Measurements from ENCODE around the gene MPG. TPM values are rescaled to one million over a fixed set of nuclear protein-coding genes. Genes with fewer than 3 reads are reported as not detected.

Gene MPG
- total RNA-seq, 1 experiment from 2014 or later = 86.2 TPM

DNA sequence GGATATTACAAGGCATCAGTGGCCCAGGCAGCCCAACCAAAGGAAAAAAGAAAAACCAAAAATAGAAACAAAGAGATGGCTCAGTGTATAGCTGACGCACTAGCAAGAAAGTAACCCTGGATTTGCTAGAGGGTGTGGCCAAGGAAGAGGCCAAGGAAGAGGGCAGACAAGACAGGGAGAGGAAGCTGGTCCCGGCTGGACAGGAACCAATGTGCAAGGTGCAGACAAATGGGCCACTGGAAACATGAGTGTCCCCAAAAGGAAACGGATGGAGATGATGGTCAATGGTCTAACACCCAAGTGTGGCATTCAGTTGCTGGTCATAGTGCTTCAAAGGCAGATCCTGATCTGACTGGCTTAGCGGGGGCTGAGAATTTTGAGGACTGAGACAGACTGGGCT, 35.3 kb upstream of the MPG start:
- intact Hi-C loops (cut with micrococcal nuclease; ENCODE audit: unreplicated experiment) = no loop called here
- Histone ChIP-seq H4K20me1 (ENCODE audit: insufficient read depth) (no peaks in the 10 kb centered on the region), H3K4me3 (no peak overlapping the region), H2AFZ (no peak overlapping the region), H3K27ac (no peak overlapping the region), H3K9me2 (ENCODE audit: insufficient read depth) (no peaks in the 10 kb centered on the region), H3F3A (ENCODE audit: insufficient read depth, low read depth) (peaks cover 19% of the 10 kb centered on the region; the same call in 1 of the 2 replicates), H3K79me2 (ENCODE audit: low read depth) (no peaks in the 10 kb centered on the region), H3K9me3 (ENCODE audit: insufficient read depth, low read depth) (no peaks in the 10 kb centered on the region), H3K27me3 (ENCODE audit: insufficient read depth, low read depth) (no peaks in the 10 kb centered on the region), H3K36me3 (ENCODE audit: low read depth) (peaks cover 4% of the 10 kb centered on the region), H3K4me2 (no peak overlapping the region), H3K4me1 (replicated peaks; ENCODE audit: insufficient read depth) (peaks cover 25% of the 10 kb centered on the region)
- POLR2A ChIA-PET (ENCODE audit: unreplicated experiment) = no interaction called here
- BruUV-seq (replicated peaks) = no TSS peak
- CTCF ChIA-PET = no interaction called here
- no peak for TF ChIP-seq EZH2 (IDR thresholded peaks at IDR 0.05; ENCODE audit: low read depth)
- TF ChIP-seq, protein P1, sequence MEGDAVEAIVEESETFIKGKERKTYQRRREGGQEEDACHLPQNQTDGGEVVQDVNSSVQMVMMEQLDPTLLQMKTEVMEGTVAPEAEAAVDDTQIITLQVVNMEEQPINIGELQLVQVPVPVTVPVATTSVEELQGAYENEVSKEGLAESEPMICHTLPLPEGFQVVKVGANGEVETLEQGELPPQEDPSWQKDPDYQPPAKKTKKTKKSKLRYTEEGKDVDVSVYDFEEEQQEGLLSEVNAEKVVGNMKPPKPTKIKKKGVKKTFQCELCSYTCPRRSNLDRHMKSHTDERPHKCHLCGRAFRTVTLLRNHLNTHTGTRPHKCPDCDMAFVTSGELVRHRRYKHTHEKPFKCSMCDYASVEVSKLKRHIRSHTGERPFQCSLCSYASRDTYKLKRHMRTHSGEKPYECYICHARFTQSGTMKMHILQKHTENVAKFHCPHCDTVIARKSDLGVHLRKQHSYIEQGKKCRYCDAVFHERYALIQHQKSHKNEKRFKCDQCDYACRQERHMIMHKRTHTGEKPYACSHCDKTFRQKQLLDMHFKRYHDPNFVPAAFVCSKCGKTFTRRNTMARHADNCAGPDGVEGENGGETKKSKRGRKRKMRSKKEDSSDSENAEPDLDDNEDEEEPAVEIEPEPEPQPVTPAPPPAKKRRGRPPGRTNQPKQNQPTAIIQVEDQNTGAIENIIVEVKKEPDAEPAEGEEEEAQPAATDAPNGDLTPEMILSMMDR (conservative IDR thresholded peaks at IDR 0.05) = no peak
- no peak for DNase-seq

DNA sequence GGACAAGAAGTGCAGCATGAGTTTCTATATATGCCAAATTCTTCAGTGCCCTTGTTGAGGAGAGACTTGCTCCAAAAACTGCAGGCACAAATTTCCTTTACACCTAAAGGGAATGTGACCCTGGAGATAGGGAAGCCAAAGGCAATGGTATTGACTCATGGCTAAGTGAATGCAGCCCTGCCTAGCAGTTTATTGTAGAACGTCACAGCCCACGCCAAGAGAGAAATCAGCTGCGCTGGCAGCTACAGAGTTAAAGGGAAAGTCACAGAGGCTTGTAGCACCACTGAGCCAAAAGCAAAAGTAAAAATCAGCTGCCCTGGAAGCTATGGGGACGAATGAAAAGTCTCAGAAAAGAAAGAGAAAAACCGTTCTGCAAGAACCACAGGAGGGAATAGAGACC, 34.7 kb upstream of the MPG start:
- Histone ChIP-seq H3K9me2 (ENCODE audit: insufficient read depth) (no peaks in the 10 kb centered on the region), H3K27me3 (ENCODE audit: insufficient read depth, low read depth) (no peaks in the 10 kb centered on the region), H3K9me3 (ENCODE audit: insufficient read depth, low read depth) (no peaks in the 10 kb centered on the region), H3K36me3 (ENCODE audit: low read depth) (peaks cover 4% of the 10 kb centered on the region), H3K4me1 (replicated peaks; ENCODE audit: insufficient read depth) (peaks cover 19% of the 10 kb centered on the region), H3K79me2 (ENCODE audit: low read depth) (no peaks in the 10 kb centered on the region), H3F3A (ENCODE audit: insufficient read depth, low read depth) (peaks cover 19% of the 10 kb centered on the region; the same call in 1 of the 2 replicates), H4K20me1 (ENCODE audit: insufficient read depth) (no peaks in the 10 kb centered on the region), H3K4me3 (no peak overlapping the region), H3K4me2 (no peak overlapping the region), H2AFZ (no peak overlapping the region), H3K27ac (no peak overlapping the region)
- CTCF ChIA-PET = no interaction called here
- intact Hi-C loops (cut with micrococcal nuclease; ENCODE audit: unreplicated experiment) = no loop called here
- TF ChIP-seq, protein P1 (conservative IDR thresholded peaks at IDR 0.05) = no peak
- no peak for TF ChIP-seq EZH2 (IDR thresholded peaks at IDR 0.05; ENCODE audit: low read depth)
- POLR2A ChIA-PET (ENCODE audit: unreplicated experiment) = no interaction called here
- no peak for DNase-seq
- no TSS peak for BruUV-seq (replicated peaks)

DNA sequence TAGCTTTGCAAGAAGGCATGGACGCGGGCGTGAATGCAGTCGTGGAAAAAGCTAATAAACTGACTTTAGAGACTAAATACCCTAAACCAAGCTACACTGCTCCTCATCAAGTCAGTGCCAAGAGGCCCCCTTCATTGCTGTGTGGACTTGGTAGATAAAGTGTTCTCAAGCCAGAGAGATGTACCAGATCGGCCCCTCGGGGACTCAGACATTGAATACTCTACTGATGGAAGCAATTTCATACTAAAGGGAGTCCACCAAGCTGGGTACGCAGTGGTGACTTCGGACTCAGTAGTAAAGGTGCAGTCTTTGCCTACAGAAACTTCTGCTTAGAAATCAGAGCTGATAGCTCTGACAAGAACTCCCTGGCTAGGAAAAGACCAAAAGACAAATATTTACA, 33.4 kb upstream of the MPG start:
- CTCF ChIA-PET = no interaction called here

More for the DNA sequence above, 33.4 kb upstream of the MPG start:
- peaks cover 4% of the 10 kb centered on the region for H3K36me3 ChIP-seq (ENCODE audit: low read depth)
- no peaks in the 10 kb centered on the region for H3K9me2 ChIP-seq (ENCODE audit: insufficient read depth)
- no peaks in the 10 kb centered on the region for H4K20me1 ChIP-seq (ENCODE audit: insufficient read depth)
- BruUV-seq (replicated peaks) = no TSS peak
- DNase-seq = no peak
- TF ChIP-seq, protein P1 (conservative IDR thresholded peaks at IDR 0.05) = no peak
- TF ChIP-seq EZH2 (IDR thresholded peaks at IDR 0.05; ENCODE audit: low read depth) = no peak
- 0 out of 2 replicates have a peak, but pooled peaks cover 7% of the 10 kb centered on the region for H3K79me2 ChIP-seq (ENCODE audit: low read depth)
- H3K4me2 ChIP-seq = no peak overlapping the region
- POLR2A ChIA-PET (ENCODE audit: unreplicated experiment) = no interaction called here
- H2AFZ ChIP-seq = no peak overlapping the region
- H3K27me3 ChIP-seq (ENCODE audit: insufficient read depth, low read depth) = no peaks in the 10 kb centered on the region
- H3F3A ChIP-seq (ENCODE audit: insufficient read depth, low read depth) = peaks cover 16% of the 10 kb centered on the region; the same call in 1 of the 2 replicates
- H3K9me3 ChIP-seq (ENCODE audit: insufficient read depth, low read depth) = no peaks in the 10 kb centered on the region
- no peak overlapping the region for H3K4me3 ChIP-seq
- intact Hi-C loops (cut with micrococcal nuclease; ENCODE audit: unreplicated experiment) = no loop called here
- H3K4me1 ChIP-seq (replicated peaks; ENCODE audit: insufficient read depth) = peaks cover 5% of the 10 kb centered on the region
- H3K27ac ChIP-seq = no peak overlapping the region

Measured in PC-9 (cell line).